Erythroblast (primary cell): ENCODE data around the gene TMEM135.

Experiments
- GATA1 ChIP-seq: IDR thresholded peaks from 2 replicates; pipeline ENCODE4 v1.6.1; 2011; ENCODE audit warnings: low read depth, mild to moderate bottlenecking, control low read depth, low read length, moderate library complexity
- POLR2A ChIP-seq: IDR thresholded peaks from 2 replicates; pipeline ENCODE4 v1.6.1; 2011; ENCODE audit warnings: mild to moderate bottlenecking, low read length

DNA sequence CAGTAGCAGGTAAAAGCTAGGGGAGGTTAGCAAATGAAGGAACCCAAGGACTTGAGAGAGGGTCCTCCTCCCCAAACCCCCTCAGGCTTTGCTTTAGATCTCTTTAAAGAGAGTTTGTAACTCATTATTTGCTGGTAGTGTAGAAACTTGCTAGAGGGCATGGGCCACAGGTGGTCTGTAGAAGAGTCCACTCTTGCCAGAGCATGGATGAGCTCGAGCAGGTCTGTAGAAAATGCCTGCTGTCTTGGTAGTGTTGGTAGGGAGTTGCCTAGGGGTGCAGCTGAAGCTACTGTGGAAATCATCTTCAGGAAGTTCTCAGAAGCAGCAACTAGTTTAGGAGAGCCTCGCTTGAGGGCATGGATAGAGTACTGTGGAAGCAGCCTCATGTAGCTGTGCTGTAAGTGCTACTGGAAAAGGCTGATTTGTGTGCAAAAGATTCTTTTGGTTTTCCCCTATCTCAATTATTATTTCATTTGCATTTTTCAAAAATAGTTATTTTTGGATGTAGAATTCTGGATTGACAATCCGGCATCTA is 104.3 kb downstream of the TMEM135 start:
- TF ChIP-seq POLR2A (no peak), GATA1 (no peak)
